HG03103 (cell line): Measurements from ENCODE around the gene TENT5C.
A peak's percentile ranks its signal among the peaks of the same experiment; 100 is the strongest.

Experiments
- ATAC-seq: cut with Tn5 transposase; IDR thresholded peaks from one replicate; pipeline ENCODE4 v1.9.1; 2021; ENCODE audit warnings: low read depth; ENCODE audit not compliant: unreplicated experiment

Gene TENT5C

GRCh38 chr1:117671781-117672501 lies 66.1 kb downstream of the TENT5C start:
- ATAC-seq, result no peak

DNA sequence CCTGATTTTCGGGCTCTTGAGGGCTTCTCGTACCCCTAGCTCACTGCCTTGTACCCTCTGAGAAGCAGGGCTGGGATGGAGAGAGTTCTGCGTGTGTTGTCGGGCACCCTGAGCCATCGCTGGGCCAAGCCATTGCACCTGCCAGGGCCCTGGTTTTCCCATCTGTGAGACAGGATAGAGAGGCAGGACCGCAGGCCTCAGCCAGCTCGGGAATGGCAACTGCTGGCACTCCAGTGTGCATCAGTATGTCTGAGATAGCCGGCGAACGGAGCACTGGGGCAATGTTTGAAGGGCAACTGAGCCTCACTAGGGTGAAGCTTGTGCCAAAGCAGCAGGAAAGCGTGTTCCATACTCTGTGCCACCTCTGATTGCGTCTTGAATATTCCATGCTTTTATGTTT lies 66.9 kb downstream of the TENT5C start:
- ATAC-seq, result no peak

DNA sequence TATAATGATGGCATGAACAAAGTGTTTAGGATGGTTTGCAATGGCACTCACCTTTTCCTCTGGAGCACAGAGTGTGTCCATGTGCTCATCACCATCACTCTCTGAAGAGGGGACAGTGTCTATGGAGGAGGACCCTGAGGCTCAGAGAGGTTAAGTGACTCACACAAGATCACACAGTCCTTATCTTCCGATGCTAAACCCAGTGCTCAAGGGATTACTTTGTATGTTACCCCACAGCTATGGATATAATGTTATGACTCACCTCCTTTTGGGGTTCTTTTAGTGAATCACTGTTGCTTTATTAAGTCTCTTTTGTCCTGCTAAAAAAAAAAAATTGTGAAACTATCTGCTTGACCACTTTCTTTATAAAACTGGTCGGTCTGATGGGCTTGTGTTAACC lies 67.6 kb downstream of the TENT5C start:
- ATAC-seq, result no peak

DNA sequence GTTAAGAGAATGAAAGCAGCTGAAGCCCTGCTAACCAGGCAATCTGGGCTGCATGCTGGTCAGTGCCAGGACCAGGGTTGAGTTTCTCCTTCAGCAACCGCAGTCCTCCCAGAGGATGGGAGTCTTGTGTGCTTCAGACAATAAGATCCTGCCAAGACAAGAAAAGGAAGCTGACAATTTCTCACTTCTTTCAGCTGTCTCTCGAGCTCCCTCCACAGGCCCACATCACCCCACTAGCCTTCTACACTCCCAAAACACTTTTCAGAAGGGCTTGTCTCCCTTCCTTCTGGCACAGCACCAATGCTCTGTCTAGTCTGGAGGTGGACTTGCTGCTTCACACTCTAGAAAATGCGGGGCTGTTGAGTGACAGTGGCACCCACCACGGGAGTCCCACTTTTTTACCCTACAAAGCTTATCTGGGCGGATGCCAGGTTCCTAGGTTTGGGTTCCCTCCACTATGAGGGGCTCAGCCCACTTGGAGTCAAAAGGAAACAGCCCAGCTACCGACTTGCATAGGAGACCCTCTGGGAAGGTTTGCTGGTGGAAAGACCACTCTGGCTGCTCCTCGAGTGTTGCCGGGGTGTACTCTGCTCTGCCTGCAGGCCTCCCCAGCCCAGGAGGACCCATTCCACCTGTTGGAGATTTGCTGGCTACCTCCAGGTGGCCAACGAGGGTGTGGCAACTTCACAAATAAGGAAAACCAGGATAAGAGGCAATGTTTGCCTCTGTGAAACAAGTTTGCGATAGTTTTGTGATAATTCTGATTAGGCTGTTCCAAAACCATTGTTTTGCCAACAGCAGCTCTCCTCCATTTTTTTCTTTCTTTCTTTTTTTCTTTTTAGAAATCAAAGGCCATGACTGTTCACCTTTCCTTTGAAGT lies 68.9 kb downstream of the TENT5C start:
- peak; percentile 75 for ATAC-seq

DNA sequence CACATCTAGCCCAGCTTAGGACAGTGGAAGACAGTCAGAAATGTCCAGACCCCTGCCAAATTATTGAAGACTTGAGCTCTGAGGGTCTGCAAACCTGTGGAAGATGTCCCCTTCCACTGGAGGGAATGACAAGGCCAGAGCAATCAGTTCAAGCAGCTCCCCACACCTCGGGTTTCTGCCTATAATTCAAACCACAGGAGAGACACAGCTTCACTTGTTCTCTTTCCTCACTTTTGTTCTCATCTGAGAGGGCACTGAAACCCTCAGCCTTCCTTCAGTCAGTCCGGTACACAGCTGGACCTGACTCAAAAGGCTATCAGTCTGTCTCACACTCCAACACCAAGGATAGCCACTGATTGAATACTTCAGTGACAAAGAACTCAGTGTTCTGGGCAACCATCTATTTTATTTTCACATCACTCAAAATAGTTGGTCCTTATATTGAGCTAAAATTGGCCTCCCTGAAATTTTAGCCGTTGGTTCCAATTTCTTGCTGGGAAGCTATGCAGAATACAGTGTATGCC lies 70.1 kb downstream of the TENT5C start:
- no peak for ATAC-seq

GRCh38 chr1:117676615-117677130 lies 70.8 kb downstream of the TENT5C start:
- ATAC-seq, result no peak
